ENCODE measurements around the gene OLFML3.

Gene OLFML3

DNA sequence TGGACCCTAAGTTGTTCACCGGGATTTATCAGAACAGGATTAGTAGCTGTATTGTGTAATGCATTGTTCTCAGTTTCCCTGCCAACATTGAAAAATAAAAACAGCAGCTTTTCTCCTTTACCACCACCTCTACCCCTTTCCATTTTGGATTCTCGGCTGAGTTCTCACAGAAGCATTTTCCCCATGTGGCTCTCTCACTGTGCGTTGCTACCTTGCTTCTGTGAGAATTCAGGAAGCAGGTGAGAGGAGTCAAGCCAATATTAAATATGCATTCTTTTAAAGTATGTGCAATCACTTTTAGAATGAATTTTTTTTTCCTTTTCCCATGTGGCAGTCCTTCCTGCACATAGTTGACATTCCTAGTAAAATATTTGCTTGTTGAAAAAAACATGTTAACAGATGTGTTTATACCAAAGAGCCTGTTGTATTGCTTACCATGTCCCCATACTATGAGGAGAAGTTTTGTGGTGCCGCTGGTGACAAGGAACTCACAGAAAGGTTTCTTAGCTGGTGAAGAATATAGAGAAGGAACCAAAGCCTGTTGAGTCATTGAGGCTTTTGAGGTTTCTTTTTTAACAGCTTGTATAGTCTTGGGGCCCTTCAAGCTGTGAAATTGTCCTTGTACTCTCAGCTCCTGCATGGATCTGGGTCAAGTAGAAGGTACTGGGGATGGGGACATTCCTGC, 3.9 kb upstream of the OLFML3 start:
- no peak overlapping the region for H3K4me2 ChIP-seq (ENCODE audit: low read length)
- no peaks in the 10 kb centered on the region for H3K27me3 ChIP-seq (ENCODE audit: low read depth, low read length)
- no peaks in the 10 kb centered on the region for H3K4me1 ChIP-seq (ENCODE audit: low read length)
- H3K36me3 ChIP-seq (replicated peaks; ENCODE audit: low read depth, low read length): peaks cover 7% of the 10 kb centered on the region
- TF ChIP-seq, protein P1, sequence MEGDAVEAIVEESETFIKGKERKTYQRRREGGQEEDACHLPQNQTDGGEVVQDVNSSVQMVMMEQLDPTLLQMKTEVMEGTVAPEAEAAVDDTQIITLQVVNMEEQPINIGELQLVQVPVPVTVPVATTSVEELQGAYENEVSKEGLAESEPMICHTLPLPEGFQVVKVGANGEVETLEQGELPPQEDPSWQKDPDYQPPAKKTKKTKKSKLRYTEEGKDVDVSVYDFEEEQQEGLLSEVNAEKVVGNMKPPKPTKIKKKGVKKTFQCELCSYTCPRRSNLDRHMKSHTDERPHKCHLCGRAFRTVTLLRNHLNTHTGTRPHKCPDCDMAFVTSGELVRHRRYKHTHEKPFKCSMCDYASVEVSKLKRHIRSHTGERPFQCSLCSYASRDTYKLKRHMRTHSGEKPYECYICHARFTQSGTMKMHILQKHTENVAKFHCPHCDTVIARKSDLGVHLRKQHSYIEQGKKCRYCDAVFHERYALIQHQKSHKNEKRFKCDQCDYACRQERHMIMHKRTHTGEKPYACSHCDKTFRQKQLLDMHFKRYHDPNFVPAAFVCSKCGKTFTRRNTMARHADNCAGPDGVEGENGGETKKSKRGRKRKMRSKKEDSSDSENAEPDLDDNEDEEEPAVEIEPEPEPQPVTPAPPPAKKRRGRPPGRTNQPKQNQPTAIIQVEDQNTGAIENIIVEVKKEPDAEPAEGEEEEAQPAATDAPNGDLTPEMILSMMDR (IDR thresholded peaks at IDR 0.05; ENCODE audit: low read depth, low read length): no peak
- no peak for TF ChIP-seq EZH2phosphoT487 (IDR thresholded peaks at IDR 0.05; ENCODE audit: low read depth)
- no peaks in the 10 kb centered on the region for H3K79me2 ChIP-seq (ENCODE audit: low read length)
- no peaks in the 10 kb centered on the region for H4K20me1 ChIP-seq (ENCODE audit: insufficient read depth, low read length)
- no peak overlapping the region for H2AFZ ChIP-seq (ENCODE audit: low read depth, low read length)
- no peaks in the 10 kb centered on the region for H3K9me3 ChIP-seq (ENCODE audit: insufficient read depth, low read length)
- H3K4me3 ChIP-seq (ENCODE audit: low read length): no peak overlapping the region
- no peak overlapping the region for H3K27ac ChIP-seq (ENCODE audit: low read length)
- no peak overlapping the region for H3K9ac ChIP-seq (ENCODE audit: low read length)

DNA sequence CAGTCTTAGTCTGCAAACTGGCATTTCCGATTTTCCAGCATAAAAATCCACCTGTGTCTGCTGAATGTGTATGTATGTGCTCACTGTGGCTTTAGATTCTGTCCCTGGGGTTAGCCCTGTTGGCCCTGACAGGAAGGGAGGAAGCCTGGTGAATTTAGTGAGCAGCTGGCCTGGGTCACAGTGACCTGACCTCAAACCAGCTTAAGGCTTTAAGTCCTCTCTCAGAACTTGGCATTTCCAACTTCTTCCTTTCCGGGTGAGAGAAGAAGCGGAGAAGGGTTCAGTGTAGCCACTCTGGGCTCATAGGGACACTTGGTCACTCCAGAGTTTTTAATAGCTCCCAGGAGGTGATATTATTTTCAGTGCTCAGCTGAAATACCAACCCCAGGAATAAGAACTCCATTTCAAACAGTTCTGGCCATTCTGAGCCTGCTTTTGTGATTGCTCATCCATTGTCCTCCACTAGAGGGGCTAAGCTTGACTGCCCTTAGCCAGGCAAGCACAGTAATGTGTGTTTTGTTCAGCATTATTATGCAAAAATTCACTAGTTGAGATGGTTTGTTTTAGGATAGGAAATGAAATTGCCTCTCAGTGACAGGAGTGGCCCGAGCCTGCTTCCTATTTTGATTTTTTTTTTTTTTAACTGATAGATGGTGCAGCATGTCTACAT, 2.5 kb upstream of the OLFML3 start:
- no peak overlapping the region for H3K4me2 ChIP-seq (ENCODE audit: low read length)
- H3K36me3 ChIP-seq (replicated peaks; ENCODE audit: low read depth, low read length): no peaks in the 10 kb centered on the region
- H3K4me3 ChIP-seq (ENCODE audit: low read length): no peak overlapping the region
- H2AFZ ChIP-seq (ENCODE audit: low read depth, low read length): no peak overlapping the region
- no peak overlapping the region for H3K27ac ChIP-seq (ENCODE audit: low read length)
- no peaks in the 10 kb centered on the region for H3K79me2 ChIP-seq (ENCODE audit: low read length)
- H3K4me1 ChIP-seq (ENCODE audit: low read length): no peaks in the 10 kb centered on the region
- H3K9me3 ChIP-seq (ENCODE audit: insufficient read depth, low read length): no peaks in the 10 kb centered on the region
- no peaks in the 10 kb centered on the region for H3K27me3 ChIP-seq (ENCODE audit: low read depth, low read length)
- no peak overlapping the region for H3K9ac ChIP-seq (ENCODE audit: low read length)
- TF ChIP-seq, protein P1 (IDR thresholded peaks at IDR 0.05; ENCODE audit: low read depth, low read length): no peak
- TF ChIP-seq EZH2phosphoT487 (IDR thresholded peaks at IDR 0.05; ENCODE audit: low read depth): no peak
- no peaks in the 10 kb centered on the region for H4K20me1 ChIP-seq (ENCODE audit: insufficient read depth, low read length)

DNA sequence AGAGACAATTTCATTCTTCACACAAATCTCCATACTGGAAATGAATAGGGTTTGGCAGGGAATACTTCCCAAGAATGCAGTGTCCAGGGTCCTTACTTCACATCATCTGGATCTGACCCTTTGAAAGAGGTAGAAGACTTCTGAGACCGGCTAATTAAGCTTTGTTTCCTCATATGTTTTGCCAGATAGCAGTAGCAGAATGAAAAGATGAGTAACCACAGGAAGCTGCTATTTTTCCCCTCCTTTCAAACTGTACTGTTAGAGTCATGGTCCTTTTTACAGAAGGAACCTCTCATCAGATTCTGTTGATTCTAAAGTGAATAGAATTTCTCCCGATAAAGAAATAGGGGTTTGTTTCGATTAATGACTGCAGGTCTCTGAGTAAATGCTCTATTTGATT, 1.4 kb upstream of the OLFML3 start:
- H4K20me1 ChIP-seq (ENCODE audit: insufficient read depth, low read length): no peaks in the 10 kb centered on the region
- no peak overlapping the region for H3K27ac ChIP-seq (ENCODE audit: low read length)
- no peak overlapping the region for H2AFZ ChIP-seq (ENCODE audit: low read depth, low read length)
- no peaks in the 10 kb centered on the region for H3K4me1 ChIP-seq (ENCODE audit: low read length)
- no peaks in the 10 kb centered on the region for H3K79me2 ChIP-seq (ENCODE audit: low read length)
- H3K36me3 ChIP-seq (replicated peaks; ENCODE audit: low read depth, low read length): no peaks in the 10 kb centered on the region
- H3K4me3 ChIP-seq (ENCODE audit: low read length): no peak overlapping the region
- H3K9ac ChIP-seq (ENCODE audit: low read length): no peak overlapping the region
- H3K4me2 ChIP-seq (ENCODE audit: low read length): no peak overlapping the region
- no peaks in the 10 kb centered on the region for H3K9me3 ChIP-seq (ENCODE audit: insufficient read depth, low read length)
- H3K27me3 ChIP-seq (ENCODE audit: low read depth, low read length): no peaks in the 10 kb centered on the region
- no peak for TF ChIP-seq EZH2phosphoT487 (IDR thresholded peaks at IDR 0.05; ENCODE audit: low read depth)
- TF ChIP-seq, protein P1 (IDR thresholded peaks at IDR 0.05; ENCODE audit: low read depth, low read length): no peak

DNA sequence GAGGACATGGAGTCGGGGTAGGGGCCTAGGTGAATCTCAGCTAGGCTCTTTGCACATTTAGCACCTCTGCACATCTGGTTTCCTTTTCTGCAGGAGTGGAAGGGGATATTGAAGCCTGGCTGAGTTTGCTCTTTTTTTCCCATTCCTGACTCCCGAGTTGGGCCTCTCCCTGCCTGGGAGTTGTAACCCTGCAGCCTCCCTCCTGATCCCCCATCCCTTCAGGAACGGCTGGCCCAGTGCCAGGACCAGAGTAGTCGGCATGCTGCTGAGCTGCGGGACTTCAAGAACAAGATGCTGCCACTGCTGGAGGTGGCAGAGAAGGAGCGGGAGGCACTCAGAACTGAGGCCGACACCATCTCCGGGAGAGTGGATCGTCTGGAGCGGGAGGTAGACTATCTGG, 836 bp downstream of the OLFML3 start:
- H2AFZ ChIP-seq (ENCODE audit: low read depth, low read length): no peak overlapping the region

More for the DNA sequence above, 836 bp downstream of the OLFML3 start:
- no peaks in the 10 kb centered on the region for H3K4me1 ChIP-seq (ENCODE audit: low read length)
- no peak for TF ChIP-seq EZH2phosphoT487 (IDR thresholded peaks at IDR 0.05; ENCODE audit: low read depth)
- TF ChIP-seq, protein P1 (IDR thresholded peaks at IDR 0.05; ENCODE audit: low read depth, low read length): no peak
- H3K79me2 ChIP-seq (ENCODE audit: low read length): no peaks in the 10 kb centered on the region
- H3K9ac ChIP-seq (ENCODE audit: low read length): no peak overlapping the region
- no peaks in the 10 kb centered on the region for H3K36me3 ChIP-seq (replicated peaks; ENCODE audit: low read depth, low read length)
- no peak overlapping the region for H3K4me2 ChIP-seq (ENCODE audit: low read length)
- no peaks in the 10 kb centered on the region for H3K27me3 ChIP-seq (ENCODE audit: low read depth, low read length)
- H3K4me3 ChIP-seq (ENCODE audit: low read length): no peak overlapping the region
- H3K27ac ChIP-seq (ENCODE audit: low read length): no peak overlapping the region
- H4K20me1 ChIP-seq (ENCODE audit: insufficient read depth, low read length): no peaks in the 10 kb centered on the region
- H3K9me3 ChIP-seq (ENCODE audit: insufficient read depth, low read length): no peaks in the 10 kb centered on the region

Data from OCI-LY3 (cell line).